GM19193 (cell line): ENCODE results near the gene AKR1E2.

Experiments
- POLR2A ChIP-seq: IDR thresholded peaks from 4 replicates; pipeline ENCODE4 v1.6.1; 2011; ENCODE audit not compliant: insufficient read depth, insufficient read length; ENCODE audit errors: extremely low read depth

AKR1E2 gene

DNA sequence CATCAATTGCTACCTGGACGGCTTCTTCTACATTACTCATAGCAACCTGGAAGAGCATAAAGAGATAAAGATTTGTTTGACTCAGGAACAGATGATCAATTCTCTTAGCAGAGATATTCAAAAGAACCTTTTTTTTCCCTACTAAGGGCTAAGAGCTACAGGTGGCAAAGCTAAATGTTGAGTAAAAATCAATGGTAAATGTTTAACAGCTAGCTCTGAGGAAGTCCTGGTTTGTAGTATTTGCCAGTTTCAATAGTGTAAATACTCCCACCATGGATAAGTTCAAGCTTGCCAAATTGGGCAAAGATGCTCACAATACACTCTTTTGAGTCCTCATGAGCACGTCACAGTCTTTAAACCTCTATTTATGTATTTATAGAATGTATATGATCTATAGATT is 64.0 kb downstream of the AKR1E2 start:
- no peak for TF ChIP-seq POLR2A

DNA sequence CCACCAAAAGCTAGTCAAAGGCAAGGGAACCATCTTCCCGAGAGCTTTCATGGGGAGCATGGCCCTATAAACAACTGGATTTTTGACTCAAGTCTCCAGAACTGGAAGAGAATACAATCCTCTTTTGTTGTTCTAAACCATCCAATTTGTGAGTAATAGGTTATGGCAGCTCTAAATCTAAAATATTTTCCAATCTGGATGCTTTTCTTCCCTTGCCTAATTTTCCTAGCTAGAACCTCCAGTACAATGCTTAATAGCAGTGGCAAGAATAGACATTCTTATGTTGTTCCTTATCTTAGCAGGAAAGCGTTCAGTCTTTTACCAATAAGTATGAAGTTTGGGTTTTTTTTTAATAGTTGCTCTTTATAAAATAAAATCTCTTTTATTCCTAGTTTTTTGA is 66.7 kb downstream of the AKR1E2 start:
- no peak for TF ChIP-seq POLR2A

DNA sequence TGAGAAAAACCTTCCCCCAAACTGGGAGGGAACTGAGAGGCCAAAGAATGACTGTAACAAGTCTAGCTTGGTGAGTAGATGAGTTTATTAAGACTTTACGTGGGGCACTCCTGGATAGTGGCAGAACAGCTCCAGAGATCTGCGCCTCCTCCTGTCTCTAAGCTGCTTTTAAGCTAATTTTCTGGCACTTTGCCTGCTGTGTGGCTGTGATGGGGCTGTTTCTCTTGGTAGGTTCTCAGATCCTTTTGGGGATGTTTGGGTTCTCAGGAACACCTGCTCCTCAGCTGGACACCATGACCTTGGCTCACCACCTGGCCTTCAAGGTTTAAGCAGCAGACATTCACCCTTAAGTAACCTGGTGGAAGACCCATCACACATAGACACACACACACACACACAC is 68.3 kb downstream of the AKR1E2 start:
- no peak for TF ChIP-seq POLR2A
